IPS-20b (cell line): ENCODE results near the gene ZDHHC23.
A peak's percentile ranks its signal among the peaks of the same experiment; 100 is the strongest.

Experiments
- H3K27ac ChIP-seq: one replicate; pipeline ENCODE4 v1.5.1; 2013; ENCODE audit warnings: low read length
- H3K27me3 ChIP-seq: 2 replicates; pipeline ENCODE4 v1.6.1; 2013; ENCODE audit warnings: mild to moderate bottlenecking, low read length, inconsistent platforms; ENCODE audit not compliant: insufficient read depth
- H3K36me3 ChIP-seq: 2 replicates; pipeline ENCODE4 v1.6.1; 2013; ENCODE audit warnings: low read depth, mild to moderate bottlenecking, inconsistent platforms, low read length, moderate library complexity; ENCODE audit not compliant: insufficient read depth
- H3K4me1 ChIP-seq: 2 replicates; pipeline ENCODE4 v1.6.1; 2013; ENCODE audit warnings: mild to moderate bottlenecking, control low read depth, inconsistent platforms, low read length, moderate library complexity; ENCODE audit not compliant: insufficient read depth
- H3K4me3 ChIP-seq: 2 replicates; pipeline ENCODE4 v1.5.1; 2013; ENCODE audit warnings: mild to moderate bottlenecking, low read length, inconsistent platforms
- H3K9ac ChIP-seq: 2 replicates; pipeline ENCODE4 v1.6.1; 2013; ENCODE audit warnings: low read depth, mild to moderate bottlenecking, inconsistent platforms, low read length, moderate library complexity
- H3K9me3 ChIP-seq: 2 replicates; pipeline ENCODE4 v1.6.1; 2013; ENCODE audit warnings: mild to moderate bottlenecking, low read depth, low read length, inconsistent platforms; ENCODE audit not compliant: insufficient read depth

Gene ZDHHC23

GRCh38 chr3:113947372-113948014 lies at the start of gene ZDHHC23:
ZDHHC23 (plus strand) TSS chr3:113948013; CDS start chr3:113948803, 790 bp downstream.
- Histone ChIP-seq H3K4me1 (peaks cover 6% of the 10 kb centered on the region; the same call in 1 of the 2 replicates), H3K9me3 (no peaks in the 10 kb centered on the region), H3K36me3 (no peaks in the 10 kb centered on the region), H3K9ac (peak within 1 kb of the TSS; percentile 76; the same call in 1 of the 2 replicates), H3K4me3 (peak within 1 kb of the TSS; percentile 86), H3K27me3 (peaks cover 50% of the 10 kb centered on the region), H3K27ac (no peak within 1 kb of the TSS)

- Histone ChIP-seq H3K4me1 (peaks cover 4% of the 10 kb centered on the region; the same call in 1 of the 2 replicates), H3K27ac (no peak overlapping the region)
Observed at GRCh38 chr3:113898892-113899291, 48.9 kb upstream of the ZDHHC23 start.

GRCh38 chr3:113906568-113907140 lies 41.2 kb upstream of the ZDHHC23 start:
- H3K9ac ChIP-seq: no peak overlapping the region
- H3K27ac ChIP-seq: no peak overlapping the region
- no peaks in the 10 kb centered on the region for H3K36me3 ChIP-seq
- no peaks in the 10 kb centered on the region for H3K4me1 ChIP-seq
- H3K4me3 ChIP-seq: no peak overlapping the region
- no peaks in the 10 kb centered on the region for H3K27me3 ChIP-seq
- H3K9me3 ChIP-seq: no peaks in the 10 kb centered on the region; the same call in 1 of the 2 replicates

More at GRCh38 chr3:113898892-113899291, 48.9 kb upstream of the ZDHHC23 start:
- H3K4me3 ChIP-seq: no peak overlapping the region
- H3K27me3 ChIP-seq: no peaks in the 10 kb centered on the region
- no peaks in the 10 kb centered on the region for H3K9me3 ChIP-seq
- no peaks in the 10 kb centered on the region for H3K36me3 ChIP-seq
- H3K9ac ChIP-seq: no peak overlapping the region

GRCh38 chr3:113908133-113908532 lies 39.7 kb upstream of the ZDHHC23 start:
- H3K9me3 ChIP-seq: no peaks in the 10 kb centered on the region; the same call in 1 of the 2 replicates
- no peaks in the 10 kb centered on the region for H3K36me3 ChIP-seq
- H3K27ac ChIP-seq: no peak overlapping the region
- H3K4me3 ChIP-seq: no peak overlapping the region
- H3K4me1 ChIP-seq: no peaks in the 10 kb centered on the region
- no peak overlapping the region for H3K9ac ChIP-seq
- H3K27me3 ChIP-seq: no peaks in the 10 kb centered on the region

GRCh38 chr3:113910966-113911365 lies 36.8 kb upstream of the ZDHHC23 start:
- H3K36me3 ChIP-seq: no peaks in the 10 kb centered on the region
- H3K9ac ChIP-seq: no peak overlapping the region
- no peak overlapping the region for H3K27ac ChIP-seq
- no peak overlapping the region for H3K4me3 ChIP-seq
- H3K27me3 ChIP-seq: no peaks in the 10 kb centered on the region
- no peaks in the 10 kb centered on the region for H3K9me3 ChIP-seq
- no peaks in the 10 kb centered on the region for H3K4me1 ChIP-seq

- H3K27me3 ChIP-seq: no peaks in the 10 kb centered on the region
- H3K4me1 ChIP-seq: no peaks in the 10 kb centered on the region
- H3K9me3 ChIP-seq: no peaks in the 10 kb centered on the region; the same call in 1 of the 2 replicates
- no peak overlapping the region for H3K9ac ChIP-seq
- H3K27ac ChIP-seq: no peak overlapping the region
- H3K4me3 ChIP-seq: no peak overlapping the region
- no peaks in the 10 kb centered on the region for H3K36me3 ChIP-seq
Observed at GRCh38 chr3:113912552-113913236, 35.1 kb upstream of the ZDHHC23 start.

- H3K4me3 ChIP-seq: no peak overlapping the region
- H3K9me3 ChIP-seq: no peaks in the 10 kb centered on the region; the same call in 1 of the 2 replicates
- no peak overlapping the region for H3K27ac ChIP-seq
- no peaks in the 10 kb centered on the region for H3K4me1 ChIP-seq
- H3K9ac ChIP-seq: no peak overlapping the region
- H3K36me3 ChIP-seq: no peaks in the 10 kb centered on the region
- no peaks in the 10 kb centered on the region for H3K27me3 ChIP-seq
Observed at GRCh38 chr3:113914646-113915045, 33.2 kb upstream of the ZDHHC23 start.

GRCh38 chr3:113927556-113927955 lies 20.3 kb upstream of the ZDHHC23 start:
- Histone ChIP-seq H3K4me1 (peaks cover 10% of the 10 kb centered on the region; the same call in 1 of the 2 replicates), H3K4me3 (no peak overlapping the region), H3K27ac (no peak overlapping the region), H3K9me3 (peaks cover 12% of the 10 kb centered on the region), H3K9ac (no peak overlapping the region), H3K27me3 (no peaks in the 10 kb centered on the region), H3K36me3 (no peaks in the 10 kb centered on the region)

GRCh38 chr3:113946831-113947230 lies 982 bp upstream of the ZDHHC23 start:
- H3K9ac ChIP-seq: peak overlapping the region; percentile 76; the same call in 1 of the 2 replicates
- no peaks in the 10 kb centered on the region for H3K36me3 ChIP-seq
- no peaks in the 10 kb centered on the region for H3K9me3 ChIP-seq
- H3K27ac ChIP-seq: no peak overlapping the region
- H3K4me3 ChIP-seq: peak overlapping the region; percentile 86
- peaks cover 50% of the 10 kb centered on the region for H3K27me3 ChIP-seq
- H3K4me1 ChIP-seq: peaks cover 6% of the 10 kb centered on the region; the same call in 1 of the 2 replicates

GRCh38 chr3:113948015-113948917 lies 453 bp downstream of the ZDHHC23 start:
- H3K4me1 ChIP-seq: peaks cover 6% of the 10 kb centered on the region; the same call in 1 of the 2 replicates
- H3K36me3 ChIP-seq: no peaks in the 10 kb centered on the region
- no peak overlapping the region for H3K27ac ChIP-seq
- H3K9me3 ChIP-seq: no peaks in the 10 kb centered on the region
- H3K4me3 ChIP-seq: peak overlapping the region; percentile 71
- H3K9ac ChIP-seq: peak overlapping the region; percentile 43; the same call in 1 of the 2 replicates
- H3K27me3 ChIP-seq: peaks cover 50% of the 10 kb centered on the region

GRCh38 chr3:113952921-113953320 lies 5.1 kb downstream of the ZDHHC23 start:
- H3K27me3 ChIP-seq: peaks cover 25% of the 10 kb centered on the region
- no peaks in the 10 kb centered on the region for H3K9me3 ChIP-seq
- no peak overlapping the region for H3K9ac ChIP-seq
- H3K27ac ChIP-seq: no peak overlapping the region
- H3K36me3 ChIP-seq: peaks cover 26% of the 10 kb centered on the region
- H3K4me3 ChIP-seq: no peak overlapping the region
- H3K4me1 ChIP-seq: peaks cover 6% of the 10 kb centered on the region; the same call in 1 of the 2 replicates
